ENCODE measurements around the gene BMERB1. TPM values are rescaled to one million over a fixed set of nuclear protein-coding genes. Genes with fewer than 3 reads are reported as not detected.
"Not testable (repeated sequence)": the region's sequence is repeated elsewhere in the genome, so short reads cannot be mapped to it uniquely, and the experiment has no call there.

The BMERB1 gene
- polyA plus RNA-seq (2014; cell fraction: cytosol; rRNA removed), result 36.7 and 45.9 TPM in 2 replicates
- polyA plus RNA-seq (2014; cell fraction: nucleus; rRNA removed), result 18.1 and 23.6 TPM in 2 replicates

DNA sequence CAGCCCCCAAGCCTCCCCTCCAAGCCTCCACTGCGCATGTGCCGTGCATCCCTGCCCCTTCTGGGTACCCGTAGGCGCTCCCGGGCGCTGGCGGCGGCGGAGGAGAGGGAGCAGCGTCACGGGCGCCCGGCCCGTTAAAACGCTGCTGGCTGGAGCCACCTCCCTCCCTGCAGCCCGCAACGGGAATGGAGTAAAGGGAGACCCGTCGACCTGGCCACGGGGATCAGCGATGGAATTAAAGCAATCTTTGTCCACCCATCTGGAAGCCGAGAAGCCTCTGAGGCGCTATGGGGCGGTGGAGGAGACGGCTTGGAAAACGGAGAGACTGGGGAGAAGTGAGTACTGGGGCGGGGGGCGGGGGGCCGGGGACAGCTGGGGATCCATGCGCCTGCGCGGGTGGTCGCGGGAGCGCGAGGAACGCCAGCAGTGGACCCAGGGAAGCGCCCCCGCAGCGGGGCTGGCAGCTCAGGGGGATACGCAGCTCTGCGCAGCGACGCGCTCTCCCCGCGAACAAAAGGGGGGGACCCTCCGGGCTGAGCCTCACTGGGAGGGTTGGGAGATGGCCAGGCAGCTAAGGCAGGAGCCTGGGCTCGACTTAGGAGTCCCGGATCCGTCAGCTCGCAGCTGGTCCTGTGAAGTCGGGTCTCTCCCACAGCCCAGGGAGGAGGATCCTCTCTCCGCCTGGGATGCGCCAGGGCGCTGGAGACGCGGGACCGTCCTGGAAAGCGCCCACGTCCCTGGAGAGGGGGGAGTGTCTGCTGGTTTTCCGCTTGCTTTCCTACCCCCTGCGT, at the start of gene BMERB1:
Gene BMERB1 (plus strand): TSS at position 164 of the 791 bp plus-strand sequence. CDS start 66 bp downstream, at position 230.
- DNase-seq (ENCODE audit: low spot score), result peak; percentile 86

GRCh38 chr16:15388060-15388459, 46.3 kb upstream of the BMERB1 start:
- DNase-seq (ENCODE audit: low spot score), result not testable (repeated sequence)

GRCh38 chr16:15389916-15390315, 44.5 kb upstream of the BMERB1 start:
- DNase-seq (ENCODE audit: low spot score), result not testable (repeated sequence)

GRCh38 chr16:15393025-15393424, 41.4 kb upstream of the BMERB1 start:
- DNase-seq (ENCODE audit: low spot score), result not testable (repeated sequence)

- peak; percentile 60 for DNase-seq (ENCODE audit: low spot score)
These were observed 38.5 kb upstream of the BMERB1 start, which contains the start of gene MPV17L for GRCh38 chr16:15395631-15396508. TSS of gene MPV17L (plus strand) at chr16:15395754. CDS start at chr16:15395898, 144 bp downstream.

GRCh38 chr16:15396509-15396829, 37.9 kb upstream of the BMERB1 start:
- not testable (repeated sequence) for DNase-seq (ENCODE audit: low spot score)

DNA sequence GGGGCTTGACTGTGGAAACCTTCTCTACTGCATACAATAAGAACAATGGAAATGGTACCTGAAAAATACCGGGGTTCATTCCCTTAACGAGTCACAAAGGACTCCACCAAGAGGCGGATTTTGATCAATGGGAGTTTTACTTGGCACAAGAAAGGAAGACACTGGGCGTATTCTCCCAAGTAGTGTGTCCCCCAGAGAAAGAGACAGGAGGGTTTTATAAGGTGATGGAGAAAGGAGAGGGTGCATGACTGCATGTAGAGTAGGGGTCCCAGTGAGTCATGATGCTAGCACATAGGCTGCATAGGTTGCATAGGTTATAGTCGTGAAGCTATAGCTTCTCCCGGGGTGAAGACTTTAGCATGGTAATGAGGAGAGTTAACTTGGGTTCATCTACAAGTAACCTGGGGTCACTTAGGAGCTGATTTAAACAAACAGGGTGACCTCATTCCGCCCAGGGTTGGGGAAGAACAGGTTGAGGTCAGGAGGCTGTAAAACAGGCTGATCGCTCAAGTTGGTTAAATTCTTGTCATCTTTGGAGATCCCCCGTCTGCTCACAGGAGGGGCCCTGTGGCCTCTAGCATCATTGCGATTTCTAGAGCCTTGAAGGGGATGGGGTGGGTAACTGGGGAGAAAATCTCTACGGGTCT, 37.3 kb upstream of the BMERB1 start:
- DNase-seq (ENCODE audit: low spot score), result no peak

- no peak for DNase-seq (ENCODE audit: low spot score)
These were observed 35.6 kb upstream of the BMERB1 start for GRCh38 chr16:15398618-15399316.

GRCh38 chr16:15399317-15399716, 35.1 kb upstream of the BMERB1 start:
- no peak for DNase-seq (ENCODE audit: low spot score)

- not testable (repeated sequence) for DNase-seq (ENCODE audit: low spot score)
These were observed 34.1 kb upstream of the BMERB1 start for GRCh38 chr16:15400314-15400713.

GRCh38 chr16:15401972-15402371, 32.4 kb upstream of the BMERB1 start:
- DNase-seq (ENCODE audit: low spot score), result no peak

DNA sequence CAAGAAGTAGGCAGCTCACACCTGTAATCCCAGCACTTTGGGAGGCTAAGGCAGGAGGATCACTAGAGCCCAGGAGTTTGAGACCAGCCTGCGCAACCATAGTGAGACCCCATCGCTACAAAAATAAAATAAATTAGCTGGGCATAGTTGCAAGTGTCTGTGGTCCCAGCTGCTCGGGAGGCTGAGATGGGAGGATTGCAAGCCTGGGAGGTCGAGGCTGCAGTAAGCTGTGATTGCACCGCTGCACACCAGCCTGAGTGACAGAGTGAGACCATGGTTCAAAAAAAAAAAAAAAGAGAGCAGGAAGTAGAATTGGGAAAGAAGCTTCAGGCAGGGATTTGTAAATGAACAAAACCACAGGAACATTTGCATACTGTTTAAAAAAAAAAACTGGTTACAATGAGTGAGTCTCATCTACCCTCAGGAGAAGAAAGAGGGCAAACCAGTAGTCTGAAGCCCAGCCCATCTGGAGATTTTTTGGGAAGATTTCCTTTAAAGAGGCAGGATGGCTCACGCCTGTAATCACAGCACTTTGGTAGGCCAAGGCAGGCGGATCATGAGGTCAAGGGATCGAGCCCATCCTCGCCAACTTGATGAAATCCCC, 30.9 kb upstream of the BMERB1 start:
- DNase-seq (ENCODE audit: low spot score), result no peak

- DNase-seq (ENCODE audit: low spot score), result not testable (repeated sequence)
These were observed 30.3 kb upstream of the BMERB1 start for GRCh38 chr16:15404091-15404490.

DNA sequence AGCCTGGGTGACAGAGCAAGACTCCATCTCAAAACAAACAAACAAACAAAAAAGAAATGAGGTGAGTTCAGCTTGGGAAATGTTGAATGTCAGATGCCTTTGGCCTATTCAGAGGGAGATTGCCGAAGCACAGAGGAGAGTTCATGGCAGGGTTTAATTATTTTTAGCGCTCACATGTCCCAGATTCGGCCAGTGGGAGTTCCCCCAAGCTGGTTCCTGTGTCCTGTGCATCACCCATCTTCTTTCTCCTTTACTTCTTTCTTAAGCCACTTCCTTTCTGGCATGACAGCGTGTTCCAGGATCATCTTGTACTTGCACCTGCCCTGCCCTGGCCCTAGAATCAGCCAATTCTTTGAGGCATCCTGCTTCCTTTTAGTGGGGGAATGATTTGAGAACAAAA, 29.6 kb upstream of the BMERB1 start:
- DNase-seq (ENCODE audit: low spot score), result no peak

DNA sequence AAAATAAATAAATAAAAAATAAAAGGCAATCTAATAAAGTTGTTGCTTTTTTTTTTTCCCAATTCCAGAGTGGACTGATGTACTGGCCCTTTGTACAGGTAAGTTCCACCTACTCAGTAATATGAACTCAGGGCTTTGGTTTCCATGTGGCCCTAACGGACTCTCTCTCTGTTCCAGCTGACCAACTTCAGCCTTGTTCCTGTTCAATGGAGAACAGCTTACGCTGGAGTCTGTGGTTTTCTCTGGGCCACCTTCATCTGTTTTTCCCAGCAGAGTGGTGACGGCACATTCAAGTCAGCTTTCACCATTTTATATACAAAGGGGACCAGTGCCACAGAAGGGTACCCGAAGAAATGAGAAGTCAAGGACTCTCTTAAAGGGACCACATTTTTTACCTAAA, 26.6 kb upstream of the BMERB1 start:
- DNase-seq (ENCODE audit: low spot score), result not testable (repeated sequence)

GRCh38 chr16:15409476-15409875, 24.9 kb upstream of the BMERB1 start:
- DNase-seq (ENCODE audit: low spot score), result not testable (repeated sequence)

DNA sequence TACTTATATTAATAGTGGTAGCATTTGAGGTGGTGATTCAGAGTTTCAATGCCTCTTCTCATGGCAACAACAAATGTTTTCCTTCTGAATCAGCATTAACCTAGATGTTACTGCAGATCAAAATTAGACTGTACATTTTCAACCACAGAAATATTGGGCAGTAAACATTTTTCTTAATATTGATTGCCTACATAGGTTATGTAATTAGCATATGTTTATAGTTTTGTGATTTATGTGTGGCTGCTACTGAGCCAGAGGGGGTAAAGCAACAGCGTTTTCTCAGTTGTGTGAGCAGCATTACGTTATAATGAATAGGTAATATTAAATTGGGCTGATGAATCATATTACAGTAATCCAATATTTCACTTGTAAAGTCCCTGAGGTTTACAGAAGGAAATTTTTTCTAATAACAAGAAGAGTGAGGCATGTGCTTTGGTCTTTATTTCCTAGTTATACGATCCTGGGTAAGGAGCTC, 18.8 kb upstream of the BMERB1 start:
- no peak for DNase-seq (ENCODE audit: low spot score)

GRCh38 chr16:15417197-15417596, 17.2 kb upstream of the BMERB1 start:
- no peak for DNase-seq (ENCODE audit: low spot score)

DNA sequence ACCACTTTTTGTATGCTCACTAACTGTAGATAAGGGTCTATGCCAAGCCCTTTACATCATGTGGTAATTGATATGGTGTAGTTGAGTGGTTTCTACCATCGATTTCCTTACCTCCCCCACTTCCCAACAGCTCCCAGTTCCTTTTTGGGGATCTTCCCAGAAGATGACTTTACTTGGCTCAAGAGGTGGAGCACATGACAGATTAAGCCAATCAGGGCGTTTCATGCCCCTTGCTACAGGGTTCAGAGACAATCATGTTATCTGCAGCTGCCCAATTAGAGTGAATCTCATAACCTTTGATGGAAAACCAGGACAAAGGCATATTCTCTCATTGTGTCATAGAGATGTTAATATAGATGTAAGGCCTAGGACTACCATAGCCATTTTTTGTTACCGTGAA, 16.2 kb upstream of the BMERB1 start:
- peak; percentile 40 for DNase-seq (ENCODE audit: low spot score)

- not testable (repeated sequence) for DNase-seq (ENCODE audit: low spot score)
These were observed 12.7 kb upstream of the BMERB1 start for GRCh38 chr16:15421696-15422095.

DNA sequence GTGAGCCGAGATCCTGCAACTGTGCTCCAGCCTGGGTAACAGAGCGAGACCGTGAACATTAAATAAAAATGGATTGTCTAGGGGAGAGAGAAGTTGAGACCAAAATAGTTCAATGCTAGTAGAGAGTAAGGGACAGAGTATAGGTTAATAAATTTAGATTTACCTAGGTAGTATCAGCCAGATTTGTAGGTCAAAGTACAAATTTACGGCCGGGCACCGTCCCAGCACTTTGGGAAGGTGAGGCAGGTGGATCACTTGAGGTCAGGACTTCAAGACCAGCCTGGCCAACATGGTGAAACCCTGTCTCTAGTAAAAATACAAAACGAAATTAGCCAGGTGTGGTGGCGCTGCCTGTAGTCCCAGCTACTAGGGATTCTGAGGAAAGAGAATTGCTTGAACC, 12.2 kb upstream of the BMERB1 start:
- DNase-seq (ENCODE audit: low spot score), result no peak

All from SK-N-DZ (cell line).